C4-2B (cell line): Measurements from ENCODE around the gene TFDP1.

Experiments
- H3K27ac ChIP-seq: fragments of 450-650 bp; 2 replicates; pipeline ENCODE4 v1.5.1; 2017
- ZFX ChIP-seq: fragments of 450-650 bp; IDR thresholded peaks from 2 replicates; pipeline ENCODE4 v1.6.1; 2017
- TF ChIP-seq, protein P1 (sequence below): fragments of 450-650 bp; conservative IDR thresholded peaks from 2 replicates; pipeline ENCODE4 v1.5.1; 2017; ENCODE audit warnings: mild to moderate bottlenecking

TFDP1 gene

GRCh38 chr13:113672002-113672651 is 87.6 kb downstream of the TFDP1 start:
- no peak overlapping the region for H3K27ac ChIP-seq
- TF ChIP-seq, protein P1, sequence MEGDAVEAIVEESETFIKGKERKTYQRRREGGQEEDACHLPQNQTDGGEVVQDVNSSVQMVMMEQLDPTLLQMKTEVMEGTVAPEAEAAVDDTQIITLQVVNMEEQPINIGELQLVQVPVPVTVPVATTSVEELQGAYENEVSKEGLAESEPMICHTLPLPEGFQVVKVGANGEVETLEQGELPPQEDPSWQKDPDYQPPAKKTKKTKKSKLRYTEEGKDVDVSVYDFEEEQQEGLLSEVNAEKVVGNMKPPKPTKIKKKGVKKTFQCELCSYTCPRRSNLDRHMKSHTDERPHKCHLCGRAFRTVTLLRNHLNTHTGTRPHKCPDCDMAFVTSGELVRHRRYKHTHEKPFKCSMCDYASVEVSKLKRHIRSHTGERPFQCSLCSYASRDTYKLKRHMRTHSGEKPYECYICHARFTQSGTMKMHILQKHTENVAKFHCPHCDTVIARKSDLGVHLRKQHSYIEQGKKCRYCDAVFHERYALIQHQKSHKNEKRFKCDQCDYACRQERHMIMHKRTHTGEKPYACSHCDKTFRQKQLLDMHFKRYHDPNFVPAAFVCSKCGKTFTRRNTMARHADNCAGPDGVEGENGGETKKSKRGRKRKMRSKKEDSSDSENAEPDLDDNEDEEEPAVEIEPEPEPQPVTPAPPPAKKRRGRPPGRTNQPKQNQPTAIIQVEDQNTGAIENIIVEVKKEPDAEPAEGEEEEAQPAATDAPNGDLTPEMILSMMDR = no peak
- no peak for TF ChIP-seq ZFX
